ENCODE results near the gene MAGEA3.
"Not testable (repeated sequence)": the region's sequence is repeated elsewhere in the genome, so short reads cannot be mapped to it uniquely, and the experiment has no call there.

The MAGEA3 gene, protein sequence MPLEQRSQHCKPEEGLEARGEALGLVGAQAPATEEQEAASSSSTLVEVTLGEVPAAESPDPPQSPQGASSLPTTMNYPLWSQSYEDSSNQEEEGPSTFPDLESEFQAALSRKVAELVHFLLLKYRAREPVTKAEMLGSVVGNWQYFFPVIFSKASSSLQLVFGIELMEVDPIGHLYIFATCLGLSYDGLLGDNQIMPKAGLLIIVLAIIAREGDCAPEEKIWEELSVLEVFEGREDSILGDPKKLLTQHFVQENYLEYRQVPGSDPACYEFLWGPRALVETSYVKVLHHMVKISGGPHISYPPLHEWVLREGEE

DNA sequence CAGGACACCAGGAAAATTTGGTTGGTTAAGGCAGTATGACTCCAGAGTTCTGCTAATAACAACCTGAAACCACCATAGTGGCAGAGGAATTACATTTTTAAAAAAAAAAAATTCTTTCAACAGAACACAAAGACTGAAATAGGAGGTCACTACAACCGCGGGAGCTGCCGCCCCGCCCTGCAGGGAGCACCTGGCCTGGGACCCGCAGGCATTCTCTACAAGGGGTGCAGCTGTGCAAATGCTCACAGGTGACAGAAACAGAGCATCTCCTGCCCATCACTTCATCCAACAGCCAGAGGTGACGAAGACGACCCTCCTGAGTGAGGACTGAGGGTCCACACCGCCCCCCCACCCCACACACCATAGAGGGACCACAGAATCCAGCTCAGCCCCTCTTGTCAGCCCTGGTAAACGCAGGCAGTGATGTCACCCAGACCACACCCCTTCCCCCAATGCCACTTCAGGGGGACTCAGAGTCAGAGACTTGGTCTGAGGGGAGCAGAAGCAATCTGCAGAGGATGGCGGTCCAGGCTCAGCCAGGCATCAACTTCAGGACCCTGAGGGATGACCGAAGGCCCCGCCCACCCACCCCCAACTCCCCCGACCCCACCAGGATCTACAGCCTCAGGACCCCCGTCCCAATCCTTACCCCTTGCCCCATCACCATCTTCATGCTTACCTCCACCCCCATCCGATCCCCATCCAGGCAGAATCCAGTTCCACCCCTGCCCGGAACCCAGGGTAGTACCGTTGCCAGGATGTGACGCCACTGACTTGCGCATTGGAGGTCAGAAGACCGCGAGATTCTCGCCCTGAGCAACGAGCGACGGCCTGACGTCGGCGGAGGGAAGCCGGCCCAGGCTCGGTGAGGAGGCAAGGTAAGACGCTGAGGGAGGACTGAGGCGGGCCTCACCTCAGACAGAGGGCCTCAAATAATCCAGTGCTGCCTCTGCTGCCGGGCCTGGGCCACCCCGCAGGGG lies at the start of gene MAGEA3:
MAGEA3 (plus strand) TSS at position 843 of the 980 bp plus-strand sequence. CDS start 2,039 bp downstream, outside the sequence.
- not testable (repeated sequence) for DNase-seq

DNA sequence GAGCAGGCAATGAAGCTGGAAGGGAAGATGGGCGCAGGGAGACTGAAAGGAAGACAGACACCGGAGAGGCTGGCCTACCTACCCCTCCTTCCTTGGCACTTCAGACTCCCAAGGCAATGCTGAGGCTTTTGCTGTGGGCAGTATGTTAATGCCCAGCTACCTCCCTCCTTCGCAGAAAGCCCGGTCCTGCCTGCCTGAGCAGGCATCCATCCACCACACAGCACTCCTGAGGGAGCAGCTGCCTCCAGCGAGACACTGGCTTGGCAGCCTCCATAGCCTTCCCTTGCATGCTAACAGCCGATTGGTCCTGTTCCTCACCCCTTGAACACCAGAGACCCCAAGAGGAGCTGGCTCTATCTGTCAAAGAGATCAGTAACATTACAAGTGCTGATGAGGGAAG lies 46.5 kb upstream of the MAGEA3 start:
- DNase-seq, result no peak

DNA sequence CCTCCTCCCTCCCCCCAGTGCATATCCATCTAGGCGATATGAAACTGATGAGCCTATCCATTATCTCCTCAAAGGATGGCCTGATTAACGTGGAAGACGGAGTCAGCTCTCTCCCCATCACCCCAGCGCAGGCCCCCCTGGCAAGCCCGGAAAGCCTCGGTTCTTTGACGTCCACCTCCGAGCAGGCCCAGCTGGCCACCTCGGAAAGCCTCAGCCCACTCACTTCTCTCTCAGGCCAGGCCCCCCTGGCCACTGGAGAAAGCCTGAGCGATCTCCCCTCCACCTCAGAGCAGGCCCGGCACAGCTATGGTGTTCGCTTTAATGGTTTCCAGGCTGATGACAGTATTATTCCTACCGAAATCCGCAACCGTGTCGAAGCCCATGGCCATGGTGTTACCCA lies 46.1 kb upstream of the MAGEA3 start:
- no peak for DNase-seq

DNA sequence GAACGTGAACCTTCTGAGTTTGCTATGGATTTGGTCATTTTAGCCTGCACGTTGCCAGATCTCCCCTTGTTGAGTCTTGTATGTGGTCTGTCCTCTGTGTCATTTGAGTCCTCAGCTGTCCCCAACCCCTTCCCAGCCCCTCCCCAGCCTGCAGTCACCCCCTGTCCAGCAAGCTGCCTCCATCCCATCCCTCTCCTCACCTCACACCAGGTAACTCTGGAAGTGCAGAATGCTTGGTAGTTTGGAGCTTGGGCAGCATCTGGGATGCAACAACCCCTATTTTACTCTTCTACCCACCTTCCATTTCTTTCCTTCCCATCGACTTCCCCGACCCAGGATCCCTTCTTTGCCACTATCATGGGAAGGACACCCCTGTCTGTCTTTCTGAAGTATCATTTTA lies 42.5 kb upstream of the MAGEA3 start:
- DNase-seq, result no peak

DNA sequence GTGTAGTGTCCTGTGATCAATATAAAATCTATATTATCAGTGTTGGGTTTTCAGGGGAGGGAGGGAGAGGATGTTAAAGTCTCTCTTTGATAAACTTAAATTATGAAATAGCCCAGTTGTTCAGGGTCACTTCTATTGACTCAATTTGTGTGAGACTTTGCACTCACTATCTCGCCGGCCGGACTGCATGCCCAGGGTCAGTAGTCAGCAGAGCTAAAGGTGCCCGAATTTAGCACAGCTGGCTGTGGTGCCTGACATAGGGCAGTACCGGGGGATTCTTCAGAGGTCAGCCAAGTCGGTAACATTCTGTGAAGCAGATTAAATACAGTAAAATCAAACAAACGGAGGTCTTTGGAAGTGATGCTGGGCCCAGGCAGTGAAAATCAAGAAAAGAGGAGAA lies 41.7 kb upstream of the MAGEA3 start:
- DNase-seq, result no peak

DNA sequence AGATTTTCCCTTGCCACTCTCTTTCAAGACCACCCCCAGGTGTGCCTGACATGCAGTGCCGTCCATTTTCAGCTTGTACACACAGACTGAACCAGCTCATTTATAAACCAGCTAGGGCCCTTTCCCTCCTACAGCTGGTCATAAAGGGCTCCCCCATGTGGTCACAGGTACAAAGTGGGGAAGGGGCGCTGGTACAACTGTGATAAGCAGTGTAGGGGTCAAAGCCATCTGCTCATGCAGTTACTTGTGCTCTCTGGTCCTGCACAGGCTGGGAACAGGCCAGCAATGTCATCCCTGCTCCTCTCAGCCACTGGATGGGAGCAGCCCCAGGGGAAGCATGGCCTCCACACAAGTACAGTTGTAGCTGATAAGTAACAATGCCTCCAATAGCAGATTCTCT lies 40.3 kb upstream of the MAGEA3 start:
- no peak for DNase-seq

DNA sequence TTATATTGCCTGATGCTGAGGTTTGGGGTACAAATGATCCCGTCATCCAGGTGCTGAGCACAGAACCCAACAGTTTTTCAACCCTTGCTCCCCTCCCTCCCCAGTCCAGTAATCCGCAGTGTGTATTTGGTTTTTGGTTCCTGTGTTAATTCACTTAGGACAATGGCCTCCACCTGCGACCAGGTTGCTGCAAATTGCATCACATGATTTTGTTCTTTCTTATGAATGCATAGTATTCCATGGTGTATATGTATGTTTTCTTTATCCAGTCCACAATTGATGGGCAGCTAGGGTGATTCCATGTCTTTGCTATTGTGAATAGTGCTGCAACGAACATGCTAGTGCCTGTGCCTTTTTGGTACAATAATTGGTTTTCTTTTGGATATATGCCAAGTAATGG lies 35.5 kb upstream of the MAGEA3 start:
- DNase-seq, result no peak

DNA sequence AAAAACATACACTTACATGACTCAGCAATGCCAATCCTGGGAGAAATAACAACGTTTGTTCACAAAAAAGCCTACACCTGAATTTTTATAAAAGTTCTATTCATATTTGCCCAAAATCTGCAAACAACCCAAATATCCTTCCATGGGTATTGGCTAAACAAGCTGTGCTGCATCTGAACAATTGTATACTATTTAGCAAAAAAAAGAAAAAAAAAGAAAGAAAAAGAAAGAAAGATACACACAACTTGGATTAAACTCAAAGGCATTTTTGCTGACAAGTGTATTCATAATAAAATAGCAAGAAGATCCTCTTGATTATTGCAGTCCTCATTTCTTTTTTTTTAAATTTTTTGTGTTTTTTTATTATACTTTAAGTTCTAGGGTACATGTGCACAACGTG lies 24.5 kb upstream of the MAGEA3 start:
- no peak for DNase-seq

DNA sequence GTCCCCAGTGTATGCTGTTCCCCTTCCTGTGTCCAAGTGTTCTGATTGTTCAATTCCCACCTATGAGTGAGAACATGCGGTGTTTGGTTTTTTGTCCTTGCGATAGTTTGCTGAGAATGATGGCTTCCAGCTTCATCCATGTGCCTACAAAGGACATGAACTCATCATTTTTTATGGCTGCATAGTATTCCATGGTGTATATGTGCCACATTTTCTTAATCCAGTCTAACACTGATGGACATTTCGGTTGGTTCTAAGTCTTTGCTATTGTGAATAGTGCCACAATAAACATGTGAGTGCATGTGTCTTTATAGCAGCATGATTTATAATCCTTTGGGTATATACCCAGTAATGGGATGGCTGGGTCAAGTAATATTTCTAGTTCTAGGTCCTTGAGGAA lies 23.9 kb upstream of the MAGEA3 start:
- not testable (repeated sequence) for DNase-seq

DNA sequence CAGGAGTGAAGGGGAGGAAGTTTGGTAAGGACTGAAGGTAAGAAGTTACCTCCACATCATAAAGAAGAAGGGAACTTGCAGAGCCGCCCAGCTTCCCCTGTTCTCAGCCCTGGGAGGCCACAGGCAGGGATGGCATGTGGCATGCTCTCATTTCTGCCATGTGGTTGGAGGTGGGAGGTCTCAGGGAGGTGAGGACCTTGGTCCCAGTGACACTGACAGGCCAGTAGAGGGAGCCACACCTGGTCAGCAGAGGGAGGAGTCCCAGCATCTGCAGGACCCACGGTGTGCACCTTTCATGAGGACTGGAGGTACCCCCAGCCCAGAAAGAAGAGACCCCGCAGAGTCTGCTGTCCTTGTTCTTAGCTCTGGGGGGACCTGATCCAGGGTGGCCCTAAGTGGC lies 17.6 kb upstream of the MAGEA3 start:
- not testable (repeated sequence) for DNase-seq

DNA sequence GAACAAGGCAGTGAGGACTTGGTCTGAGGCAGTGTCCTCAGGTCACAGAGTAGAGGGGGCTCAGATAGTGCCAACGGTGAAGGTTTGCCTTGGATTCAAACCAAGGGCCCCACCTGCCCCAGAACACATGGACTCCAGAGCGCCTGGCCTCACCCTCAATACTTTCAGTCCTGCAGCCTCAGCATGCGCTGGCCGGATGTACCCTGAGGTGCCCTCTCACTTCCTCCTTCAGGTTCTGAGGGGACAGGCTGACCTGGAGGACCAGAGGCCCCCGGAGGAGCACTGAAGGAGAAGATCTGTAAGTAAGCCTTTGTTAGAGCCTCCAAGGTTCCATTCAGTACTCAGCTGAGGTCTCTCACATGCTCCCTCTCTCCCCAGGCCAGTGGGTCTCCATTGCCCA lies 1.8 kb downstream of the MAGEA3 start:
- not testable (repeated sequence) for DNase-seq

DNA sequence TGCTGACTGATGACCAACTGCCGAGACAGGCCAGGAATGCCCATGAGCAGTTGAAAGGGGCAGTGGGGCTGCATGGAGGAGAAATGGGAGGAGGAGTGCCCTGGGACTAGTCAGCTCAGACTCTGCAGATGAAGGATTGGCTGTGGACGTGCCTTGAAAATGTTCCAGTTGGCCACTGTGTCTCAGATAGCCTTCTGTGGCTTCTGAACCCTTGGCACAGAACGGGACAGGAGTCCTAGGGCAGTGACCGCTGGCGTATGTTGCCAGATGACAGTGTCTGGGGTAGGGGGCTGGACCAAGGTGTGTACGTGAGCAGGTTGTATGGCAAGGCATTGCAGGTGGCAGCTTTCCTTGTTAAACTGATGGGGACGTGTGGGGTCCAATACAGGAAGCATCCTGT lies 7.9 kb downstream of the MAGEA3 start:
- DNase-seq, result not testable (repeated sequence)

DNA sequence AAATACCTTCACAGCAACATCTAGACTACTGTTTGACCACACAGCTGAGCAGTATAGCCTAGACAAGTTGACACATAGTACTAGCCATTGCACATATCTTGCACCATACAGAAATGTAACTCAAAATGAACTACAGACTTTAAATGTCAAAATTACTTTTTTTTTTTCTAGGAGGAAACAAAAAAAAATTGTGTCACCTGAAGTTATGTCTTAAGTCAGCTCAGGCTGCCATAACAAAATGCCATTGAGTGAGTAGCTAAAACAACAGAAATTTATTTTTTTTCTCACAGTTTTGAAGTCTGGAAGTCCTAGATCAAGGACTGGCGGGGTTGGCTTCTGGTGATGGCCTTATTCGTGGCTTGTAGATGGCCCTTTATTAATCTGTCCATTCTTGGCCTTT lies 10.6 kb downstream of the MAGEA3 start, which contains the start of gene CSAG2:
CSAG2 (minus strand) TSS at position 101 of the 400 bp plus-strand sequence. CDS start 161 bp downstream, outside the sequence.
- not testable (repeated sequence) for DNase-seq

DNA sequence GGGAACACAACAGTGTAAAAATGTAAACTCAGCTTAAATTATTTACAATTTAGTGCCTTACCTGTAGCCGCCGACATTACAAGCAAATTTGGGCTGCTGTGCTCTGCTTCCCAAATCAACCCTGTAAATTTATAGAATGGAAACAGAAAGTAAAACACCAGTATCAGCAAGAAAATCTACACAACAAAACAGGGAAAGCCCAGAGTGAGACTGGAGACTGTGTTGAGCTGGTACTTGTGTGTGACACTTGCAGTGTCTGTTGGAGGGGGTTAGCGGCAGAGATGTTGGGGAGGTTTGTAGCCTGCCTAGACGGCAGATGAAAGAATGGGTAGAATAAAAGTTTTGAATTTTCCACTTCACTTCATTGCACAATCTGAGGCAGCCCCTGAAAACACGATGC lies 14.6 kb downstream of the MAGEA3 start:
- not testable (repeated sequence) for DNase-seq

DNA sequence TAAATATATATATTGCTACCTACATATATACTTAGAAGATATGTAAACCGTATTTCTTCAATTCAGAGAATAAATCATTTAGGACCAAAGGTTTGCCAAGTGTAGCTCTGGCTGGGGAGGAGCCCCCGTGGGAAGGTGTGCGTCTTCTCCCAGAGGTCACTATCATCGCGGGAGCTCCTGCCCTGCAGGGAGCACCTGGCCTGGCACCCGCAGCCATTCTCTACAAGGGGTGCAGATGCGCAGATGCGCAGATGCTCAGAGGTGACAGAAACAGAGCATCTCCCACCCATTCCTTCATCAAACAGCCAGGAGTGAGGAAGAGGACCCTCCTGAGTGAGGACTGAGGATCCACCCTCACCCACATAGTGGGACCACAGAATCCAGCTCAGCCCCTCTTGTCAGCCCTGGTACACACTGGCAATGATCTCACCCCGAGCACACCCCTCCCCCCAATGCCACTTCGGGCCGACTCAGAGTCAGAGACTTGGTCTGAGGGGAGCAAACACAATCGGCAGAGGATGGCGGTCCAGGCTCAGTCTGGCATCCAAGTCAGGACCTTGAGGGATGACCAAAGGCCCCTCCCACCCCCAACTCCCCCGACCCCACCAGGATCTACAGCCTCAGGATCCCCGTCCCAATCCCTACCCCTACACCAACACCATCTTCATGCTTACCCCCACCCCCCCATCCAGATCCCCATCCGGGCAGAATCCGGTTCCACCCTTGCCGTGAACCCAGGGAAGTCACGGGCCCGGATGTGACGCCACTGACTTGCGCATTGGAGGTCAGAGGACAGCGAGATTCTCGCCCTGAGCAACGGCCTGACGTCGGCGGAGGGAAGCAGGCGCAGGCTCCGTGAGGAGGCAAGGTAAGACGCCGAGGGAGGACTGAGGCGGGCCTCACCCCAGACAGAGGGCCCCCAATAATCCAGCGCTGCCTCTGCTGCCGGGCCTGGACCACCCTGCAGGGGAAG lies 15.5 kb downstream of the MAGEA3 start, which contains the start of gene MAGEA2B:
MAGEA2B (plus strand) TSS at position 814 of the 973 bp plus-strand sequence. CDS start 2,479 bp downstream, outside the sequence.
- DNase-seq, result not testable (repeated sequence)

DNA sequence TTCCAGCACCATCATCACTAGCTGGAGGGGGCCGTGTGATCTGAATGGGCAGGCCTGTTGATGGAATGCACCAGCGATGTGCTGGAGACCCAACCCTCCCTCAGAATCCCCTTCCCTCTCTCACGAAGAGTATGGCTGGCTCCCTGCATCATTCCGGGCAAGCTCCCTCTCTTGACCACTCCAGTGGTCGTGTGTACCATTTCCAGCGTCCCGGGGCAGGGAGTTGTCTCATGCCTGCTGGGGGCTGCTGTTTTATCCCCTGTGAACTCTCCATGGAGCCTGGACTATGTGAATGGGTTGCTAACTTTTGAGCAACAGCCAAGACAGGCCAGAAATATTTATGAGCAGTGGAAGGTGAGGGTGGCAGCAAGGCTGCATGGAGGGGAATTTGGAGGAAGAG lies 26.8 kb downstream of the MAGEA3 start:
- no peak for DNase-seq

DNA sequence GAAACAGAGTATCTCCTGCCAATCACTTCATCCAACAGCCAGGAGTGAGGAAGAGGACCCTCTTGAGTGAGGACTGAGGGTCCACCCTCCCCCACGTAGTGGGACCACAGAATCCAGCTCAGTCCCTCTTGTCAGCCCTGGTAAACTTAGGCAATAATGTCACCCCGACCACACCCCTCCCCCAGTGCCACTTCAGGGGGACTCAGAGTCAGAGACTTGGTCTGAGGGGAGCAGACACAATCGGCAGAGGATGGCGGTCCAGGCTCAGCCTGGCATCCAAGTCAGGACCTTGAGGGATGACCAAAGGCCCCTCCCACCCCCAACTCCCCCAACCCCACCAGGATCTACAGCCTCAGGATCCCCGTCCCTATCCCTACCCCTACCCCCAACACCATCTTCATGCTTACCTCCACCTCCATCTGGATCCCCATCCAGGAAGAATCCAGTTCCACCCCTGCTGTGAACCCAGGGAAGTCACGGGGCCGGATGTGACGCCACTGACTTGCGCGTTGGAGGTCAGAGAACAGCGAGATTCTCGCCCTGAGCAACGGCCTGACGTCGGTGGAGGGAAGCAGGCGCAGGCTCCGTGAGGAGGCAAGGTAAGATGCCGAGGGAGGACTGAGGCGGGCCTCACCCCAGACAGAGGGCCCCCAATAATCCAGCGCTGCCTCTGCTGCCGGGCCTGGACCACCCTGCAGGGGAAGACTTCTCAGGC lies 34.8 kb downstream of the MAGEA3 start, which contains the start of the genes CSAG1 and MAGEA12:
CSAG1 (minus strand) TSS at position 461 of the 715 bp plus-strand sequence. CDS start 1,261 bp downstream, outside the sequence.
MAGEA12 (plus strand) TSS at position 497 of the 715 bp plus-strand sequence. CDS start 2,405 bp downstream, outside the sequence.
- no peak for DNase-seq

DNA sequence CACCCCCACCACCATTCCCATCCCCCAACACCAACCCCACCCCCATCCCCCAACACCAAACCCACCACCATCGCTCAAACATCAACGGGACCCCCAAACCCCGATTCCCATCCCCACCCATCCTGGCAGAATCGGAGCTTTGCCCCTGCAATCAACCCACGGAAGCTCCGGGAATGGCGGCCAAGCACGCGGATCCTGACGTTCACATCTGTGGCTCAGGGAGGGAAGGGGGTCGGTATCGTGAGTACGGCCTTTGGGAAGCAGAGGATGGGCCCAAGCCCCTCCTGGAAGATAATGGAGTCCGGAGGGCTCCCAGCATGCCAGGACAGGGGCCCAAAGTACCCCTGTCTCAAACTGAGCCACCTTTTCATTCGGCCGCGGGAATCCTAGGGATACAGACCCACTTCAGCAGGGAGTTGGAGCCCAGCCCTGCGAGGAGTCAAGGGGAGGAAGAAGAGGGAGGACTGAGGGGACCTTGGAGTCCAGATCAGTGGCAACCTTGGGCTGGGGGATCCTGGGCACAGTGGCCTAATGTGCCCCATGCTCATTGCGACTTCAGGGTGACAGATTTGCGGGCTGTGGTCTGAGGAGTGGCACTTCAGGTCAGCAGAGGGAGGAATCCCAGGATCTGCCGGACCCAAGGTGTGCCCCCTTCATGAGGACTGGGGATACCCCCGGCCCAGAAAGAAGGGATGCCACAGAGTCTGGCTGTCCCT lies 35.7 kb downstream of the MAGEA3 start:
- not testable (repeated sequence) for DNase-seq

DNA sequence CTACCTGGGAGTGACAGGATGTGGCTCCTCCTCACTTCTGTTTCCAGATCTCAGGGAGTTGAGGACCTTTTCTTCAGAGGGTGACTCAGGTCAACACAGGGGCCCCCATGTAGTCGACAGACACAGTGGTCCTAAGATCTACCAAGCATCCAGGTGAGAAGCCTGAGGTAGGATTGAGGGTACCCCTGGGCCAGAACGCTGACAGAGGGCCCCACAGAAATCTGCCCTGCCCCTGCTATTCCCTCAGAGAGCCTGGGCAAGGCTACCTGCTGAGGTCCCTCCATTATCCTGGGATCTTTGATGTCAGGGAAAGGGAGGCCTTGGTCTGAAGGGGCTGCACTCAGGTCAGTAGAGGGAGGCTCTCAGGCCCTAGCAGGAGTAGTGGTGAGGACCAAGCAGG lies 36.5 kb downstream of the MAGEA3 start:
- no peak for DNase-seq

DNA sequence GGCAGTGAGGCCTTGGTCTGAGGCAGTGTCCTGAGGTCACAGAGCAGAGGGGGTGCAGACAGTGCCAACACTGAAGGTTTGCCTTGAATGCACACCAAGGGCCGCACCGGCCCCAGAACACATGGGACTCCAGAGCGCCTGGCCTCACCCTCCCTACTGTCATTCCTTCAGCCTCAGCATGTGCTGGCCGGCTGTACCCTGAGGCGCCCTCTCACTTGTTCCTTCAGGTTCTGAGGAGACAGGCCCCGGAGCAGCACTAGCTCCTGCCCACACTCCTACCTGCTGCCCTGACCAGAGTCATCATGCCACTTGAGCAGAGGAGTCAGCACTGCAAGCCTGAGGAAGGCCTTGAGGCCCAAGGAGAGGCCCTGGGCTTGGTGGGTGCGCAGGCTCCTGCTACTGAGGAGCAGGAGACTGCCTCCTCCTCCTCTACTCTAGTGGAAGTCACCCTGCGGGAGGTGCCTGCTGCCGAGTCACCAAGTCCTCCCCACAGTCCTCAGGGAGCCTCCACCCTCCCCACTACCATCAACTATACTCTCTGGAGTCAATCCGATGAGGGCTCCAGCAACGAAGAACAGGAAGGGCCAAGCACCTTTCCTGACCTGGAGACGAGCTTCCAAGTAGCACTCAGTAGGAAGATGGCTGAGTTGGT lies 37.4 kb downstream of the MAGEA3 start:
- DNase-seq, result no peak

Data from retina (tissue), 1 donor.